ENCODE results near the gene ESR2. TPM values are rescaled to one million over a fixed set of nuclear protein-coding genes. Genes with fewer than 3 reads are reported as not detected.

The ESR2 gene
- total RNA-seq, 1 experiment from 2014 or later: 0.15 TPM

GRCh38 chr14:64298773-64299172, 4.6 kb upstream of the ESR2 start:
- Histone ChIP-seq H3K23me2 (ENCODE audit: insufficient read length, low read depth, low read length, poor library complexity, severe bottlenecking) (peaks cover 10% of the 10 kb centered on the region), H3K14ac (ENCODE audit: insufficient read depth, low read length) (no peak overlapping the region), H4K8ac (replicated peaks; ENCODE audit: insufficient read length, low read depth, low read length) (no peak overlapping the region), H3K18ac (ENCODE audit: insufficient read length, low read depth, low read length) (no peak overlapping the region), H2BK20ac (ENCODE audit: low read depth, low read length, poor library complexity, severe bottlenecking) (no peak overlapping the region), H2BK120ac (ENCODE audit: low read depth, low read length, poor library complexity, severe bottlenecking) (no peak overlapping the region), H3K23ac (ENCODE audit: insufficient read length, low read depth, low read length) (no peak overlapping the region), H3T11ph (ENCODE audit: low read length) (no peak overlapping the region), H3K79me1 (ENCODE audit: insufficient read depth, low read depth, low read length, poor library complexity, severe bottlenecking) (no peaks in the 10 kb centered on the region), H2AFZ (ENCODE audit: low read length) (no peak overlapping the region), H2BK15ac (ENCODE audit: low read depth, low read length) (no peak overlapping the region), H3K4me1 (ENCODE audit: insufficient read depth, low read length) (no peaks in the 10 kb centered on the region; the same call in 1 of the 2 replicates), H2BK5ac (ENCODE audit: insufficient read length, low read length) (no peak overlapping the region), H3K27ac (ENCODE audit: insufficient read length, low read depth, low read length) (no peak overlapping the region), H4K5ac (ENCODE audit: insufficient read length, low read depth, low read length) (no peak overlapping the region), H4K91ac (ENCODE audit: insufficient read length, low read depth, low read length) (no peak overlapping the region), H3K79me2 (ENCODE audit: insufficient read depth, low read length) (no peaks in the 10 kb centered on the region; the same call in 1 of the 2 replicates), H3K27me3 (ENCODE audit: insufficient read depth, low read length) (peaks cover 1% of the 10 kb centered on the region; the same call in 1 of the 2 replicates), H3K4me2 (ENCODE audit: insufficient read depth, insufficient read length, low read length) (no peak overlapping the region), H3K56ac (ENCODE audit: insufficient read length, low read depth, low read length) (no peak overlapping the region), H2AK5ac (ENCODE audit: insufficient read length, low read length) (no peak overlapping the region), H3K4ac (ENCODE audit: low read depth, low read length) (no peak overlapping the region), H4K20me1 (ENCODE audit: control insufficient read depth, insufficient read depth, insufficient read length) (no peaks in the 10 kb centered on the region), H3K9ac (ENCODE audit: extremely low read depth, insufficient read length, low read length) (no peak overlapping the region), H3K9me3 (ENCODE audit: control insufficient read depth, low read depth, low read length) (no peaks in the 10 kb centered on the region), H2BK12ac (ENCODE audit: insufficient read length, low read depth, low read length) (no peak overlapping the region)
- H3K4me3 Mint-ChIP-seq: no peak overlapping the region
- H3K4me1 Mint-ChIP-seq: peaks cover 5 to 12% of the 10 kb centered on the region in 2 experiments
- DNase-seq: no peak
- no peaks in the 10 kb centered on the region for H3K9me3 Mint-ChIP-seq
- H3K27ac Mint-ChIP-seq: no peak overlapping the region
- WGBS (ENCODE audit: extremely low coverage, insufficient read length, low lambda C conversion rate): no CpG with 5 or more reads among the region's 1 CpG
- no peaks in the 10 kb centered on the region for H3K36me3 Mint-ChIP-seq (ENCODE audit: insufficient read depth in 1 of 3, low read depth in 3 of 3)
- peak; percentile 35; the same call in 2 of the 3 replicates for TF ChIP-seq CTCF (conservative IDR thresholded peaks at IDR 0.05)
- peaks cover 20% of the 10 kb centered on the region for H3K27me3 Mint-ChIP-seq (ENCODE audit: low read depth)
